Measurements from ENCODE around the gene WLS. TPM values are rescaled to one million over a fixed set of nuclear protein-coding genes. Genes with fewer than 3 reads are reported as not detected.
A peak's percentile ranks its signal among the peaks of the same experiment; 100 is the strongest.

The WLS gene
- total and polyA plus RNA-seq, 4 donors = 27.3 to 128 (median 71.7) TPM

GRCh38 chr1:68128820-68129219 lies 103.5 kb downstream of the WLS start:
- peaks cover 0 to 3% (median 0%) of the 10 kb centered on the region in 5 donors for H3K4me1 ChIP-seq (ENCODE audit: control insufficient read depth in 5 of 5, insufficient read depth in 5 of 5, low read length in 5 of 5)
- ATAC-seq (ENCODE audit: insufficient read depth, low FRiP score) (no peak), DNase-seq (no peak)
- H3K4me3 ChIP-seq = no peak overlapping the region
- 84 to 85% methylated on average over 10 of the region's 10 CpGs for WGBS, 2 donors
- no peaks in the 10 kb centered on the region for H3K27me3 ChIP-seq (ENCODE audit: control insufficient read depth in 3 of 3, insufficient read depth in 3 of 3, low read length in 2 of 3)
- peaks cover 0 to 1% (median 0%) of the 10 kb centered on the region in 4 donors for H3K9me3 ChIP-seq (ENCODE audit: control insufficient read depth in 4 of 4, insufficient read depth in 3 of 4, low read length in 3 of 4)
- H3K36me3 ChIP-seq (ENCODE audit: control insufficient read depth in 4 of 4, insufficient read depth in 4 of 4, low read length in 4 of 4) = peaks cover 3 to 31% (median 22%) of the 10 kb centered on the region in 4 donors
- peak overlapping the region in 1 of 2 donors; percentile 75 for H3K27ac ChIP-seq (ENCODE audit: low read depth in 1 of 2, low read length in 1 of 2)
- H3K9ac ChIP-seq (ENCODE audit: insufficient read depth in 1 of 2, low read length in 2 of 2) = no peak overlapping the region
- TF ChIP-seq CTCF (IDR thresholded peaks at IDR 0.05; ENCODE audit: control extremely low read depth, extremely low read depth) = no peak

- no peak for TF ChIP-seq CTCF (IDR thresholded peaks at IDR 0.05; ENCODE audit: control extremely low read depth, extremely low read depth)
- Histone ChIP-seq H3K27me3 (ENCODE audit: control insufficient read depth in 3 of 3, insufficient read depth in 3 of 3, low read length in 2 of 3) (no peaks in the 10 kb centered on the region), H3K9me3 (ENCODE audit: control insufficient read depth in 4 of 4, insufficient read depth in 3 of 4, low read length in 3 of 4) (peaks cover 0 to 1% (median 0%) of the 10 kb centered on the region in 4 donors), H3K4me1 (ENCODE audit: control insufficient read depth in 5 of 5, insufficient read depth in 5 of 5, low read length in 5 of 5) (peaks cover 0 to 3% (median 0%) of the 10 kb centered on the region in 5 donors), H3K27ac (ENCODE audit: low read depth in 1 of 2, low read length in 1 of 2) (peak overlapping the region in 1 of 2 donors; percentile 17), H3K4me3 (no peak overlapping the region), H3K36me3 (ENCODE audit: control insufficient read depth in 4 of 4, insufficient read depth in 4 of 4, low read length in 4 of 4) (peaks cover 3 to 30% (median 20%) of the 10 kb centered on the region in 4 donors), H3K9ac (ENCODE audit: insufficient read depth in 1 of 2, low read length in 2 of 2) (no peak overlapping the region)
- ATAC-seq (ENCODE audit: insufficient read depth, low FRiP score) (no peak), DNase-seq (no peak)
- WGBS, 2 donors = 55 to 76% methylated on average over 1 of the region's 1 CpG
Measured at GRCh38 chr1:68128157-68128556, 104.2 kb downstream of the WLS start.

GRCh38 chr1:68121536-68121935 lies 110.8 kb downstream of the WLS start:
- DNase-seq (no peak), ATAC-seq (ENCODE audit: insufficient read depth, low FRiP score) (no peak)
- WGBS, 2 donors = 70 to 87% methylated on average over 4 of the region's 4 CpGs
- Histone ChIP-seq H3K4me1 (ENCODE audit: control insufficient read depth in 5 of 5, insufficient read depth in 5 of 5, low read length in 5 of 5) (peaks cover 0 to 3% (median 0%) of the 10 kb centered on the region in 5 donors), H3K9ac (ENCODE audit: insufficient read depth in 1 of 2, low read length in 2 of 2) (no peak overlapping the region), H3K27me3 (ENCODE audit: control insufficient read depth in 3 of 3, insufficient read depth in 3 of 3, low read length in 2 of 3) (no peaks in the 10 kb centered on the region), H3K4me3 (no peak overlapping the region), H3K9me3 (ENCODE audit: control insufficient read depth in 4 of 4, insufficient read depth in 3 of 4, low read length in 3 of 4) (no peaks in the 10 kb centered on the region), H3K36me3 (ENCODE audit: control insufficient read depth in 4 of 4, insufficient read depth in 4 of 4, low read length in 4 of 4) (peaks cover 0 to 15% (median 8%) of the 10 kb centered on the region in 4 donors), H3K27ac (ENCODE audit: low read depth in 1 of 2, low read length in 1 of 2) (no peak overlapping the region)
- no peak for TF ChIP-seq CTCF (IDR thresholded peaks at IDR 0.05; ENCODE audit: control extremely low read depth, extremely low read depth)

Data from lung (tissue), 12 donors.